ENCODE measurements around the gene MIA3.
A peak's percentile ranks its signal among the peaks of the same experiment; 100 is the strongest.

The MIA3 gene, protein sequence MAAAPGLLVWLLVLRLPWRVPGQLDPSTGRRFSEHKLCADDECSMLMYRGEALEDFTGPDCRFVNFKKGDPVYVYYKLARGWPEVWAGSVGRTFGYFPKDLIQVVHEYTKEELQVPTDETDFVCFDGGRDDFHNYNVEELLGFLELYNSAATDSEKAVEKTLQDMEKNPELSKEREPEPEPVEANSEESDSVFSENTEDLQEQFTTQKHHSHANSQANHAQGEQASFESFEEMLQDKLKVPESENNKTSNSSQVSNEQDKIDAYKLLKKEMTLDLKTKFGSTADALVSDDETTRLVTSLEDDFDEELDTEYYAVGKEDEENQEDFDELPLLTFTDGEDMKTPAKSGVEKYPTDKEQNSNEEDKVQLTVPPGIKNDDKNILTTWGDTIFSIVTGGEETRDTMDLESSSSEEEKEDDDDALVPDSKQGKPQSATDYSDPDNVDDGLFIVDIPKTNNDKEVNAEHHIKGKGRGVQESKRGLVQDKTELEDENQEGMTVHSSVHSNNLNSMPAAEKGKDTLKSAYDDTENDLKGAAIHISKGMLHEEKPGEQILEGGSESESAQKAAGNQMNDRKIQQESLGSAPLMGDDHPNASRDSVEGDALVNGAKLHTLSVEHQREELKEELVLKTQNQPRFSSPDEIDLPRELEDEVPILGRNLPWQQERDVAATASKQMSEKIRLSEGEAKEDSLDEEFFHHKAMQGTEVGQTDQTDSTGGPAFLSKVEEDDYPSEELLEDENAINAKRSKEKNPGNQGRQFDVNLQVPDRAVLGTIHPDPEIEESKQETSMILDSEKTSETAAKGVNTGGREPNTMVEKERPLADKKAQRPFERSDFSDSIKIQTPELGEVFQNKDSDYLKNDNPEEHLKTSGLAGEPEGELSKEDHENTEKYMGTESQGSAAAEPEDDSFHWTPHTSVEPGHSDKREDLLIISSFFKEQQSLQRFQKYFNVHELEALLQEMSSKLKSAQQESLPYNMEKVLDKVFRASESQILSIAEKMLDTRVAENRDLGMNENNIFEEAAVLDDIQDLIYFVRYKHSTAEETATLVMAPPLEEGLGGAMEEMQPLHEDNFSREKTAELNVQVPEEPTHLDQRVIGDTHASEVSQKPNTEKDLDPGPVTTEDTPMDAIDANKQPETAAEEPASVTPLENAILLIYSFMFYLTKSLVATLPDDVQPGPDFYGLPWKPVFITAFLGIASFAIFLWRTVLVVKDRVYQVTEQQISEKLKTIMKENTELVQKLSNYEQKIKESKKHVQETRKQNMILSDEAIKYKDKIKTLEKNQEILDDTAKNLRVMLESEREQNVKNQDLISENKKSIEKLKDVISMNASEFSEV (N-terminal part only)

DNA sequence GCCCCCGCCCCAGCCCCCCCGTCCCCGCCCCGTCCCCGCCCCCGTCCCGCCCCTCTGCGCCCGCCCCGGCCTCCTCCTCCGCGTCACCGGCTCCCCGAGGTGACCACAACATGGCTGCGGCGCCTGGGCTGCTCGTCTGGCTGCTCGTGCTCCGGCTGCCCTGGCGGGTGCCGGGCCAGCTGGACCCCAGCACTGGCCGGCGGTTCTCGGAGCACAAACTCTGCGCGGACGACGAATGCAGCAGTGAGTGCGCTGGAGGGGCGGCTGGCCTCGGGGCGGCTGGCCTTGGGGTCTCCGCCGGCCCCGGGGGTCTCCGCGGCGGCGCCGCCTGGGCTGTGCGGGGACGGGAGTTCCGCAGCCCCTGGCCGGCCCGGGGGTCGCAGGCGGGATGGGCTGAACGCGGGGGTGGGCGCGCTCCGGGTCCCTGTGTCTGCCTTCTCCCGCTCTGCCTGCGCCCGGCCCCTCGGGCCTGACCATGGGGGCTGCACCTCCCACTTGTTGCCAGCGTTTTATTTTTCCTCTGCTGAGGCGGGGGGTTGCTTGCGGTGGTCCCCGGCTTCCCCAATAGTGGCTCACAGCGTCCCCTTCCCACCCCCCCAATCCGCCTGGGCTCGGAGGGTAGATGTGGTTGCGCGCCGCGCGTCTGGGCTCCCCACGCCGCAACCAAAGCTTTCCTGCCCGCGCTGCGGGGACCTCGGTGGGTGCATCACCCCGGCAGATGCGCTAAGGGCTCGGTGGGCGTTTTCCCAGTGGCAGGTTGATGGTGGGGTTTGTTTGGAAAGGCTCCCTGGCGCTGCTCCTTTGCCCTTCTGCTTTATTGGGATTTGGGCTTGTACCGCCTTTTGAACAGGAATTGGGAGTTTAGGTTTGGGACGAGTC, at the start of gene MIA3:
Gene MIA3 (plus strand): TSS at position 97 of the 879 bp plus-strand sequence. CDS start 14 bp downstream, at position 111.
- Histone ChIP-seq H3K4me1 (ENCODE audit: control insufficient read depth, low read depth, low read length) (no peaks in the 10 kb centered on the region), H3K4me3 (ENCODE audit: low read length) (peak within 1 kb of the TSS; percentile 76), H3K27me3 (ENCODE audit: control insufficient read depth, insufficient read depth, low read length) (peaks cover 18% of the 10 kb centered on the region), H3K27ac (ENCODE audit: low read length) (no peak within 1 kb of the TSS), H3K9me3 (ENCODE audit: control insufficient read depth, low read depth, low read length) (no peaks in the 10 kb centered on the region), H3K9ac (ENCODE audit: low read length) (peak within 1 kb of the TSS; percentile 69), H3K36me3 (ENCODE audit: control insufficient read depth, low read depth, low read length) (peaks cover 6% of the 10 kb centered on the region)

DNA sequence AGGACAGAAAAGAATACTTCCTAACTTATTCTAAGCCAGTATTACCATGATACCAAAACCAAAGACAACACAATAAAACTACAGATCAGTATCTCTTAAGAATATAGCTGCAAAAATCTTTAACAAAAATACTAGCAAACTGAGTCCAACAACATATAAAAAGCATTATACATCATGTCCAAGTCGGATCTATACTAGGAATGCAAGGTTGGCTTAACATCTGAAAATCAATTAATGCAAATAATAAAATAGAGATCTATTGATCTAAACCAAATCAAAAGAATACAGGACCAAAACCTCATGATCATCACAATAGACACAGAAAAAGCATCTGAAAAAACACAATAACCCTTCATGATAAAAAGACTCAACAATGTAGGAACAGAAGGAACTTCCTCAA, 47.1 kb upstream of the MIA3 start:
- Histone ChIP-seq H3K4me3 (ENCODE audit: low read length) (no peak overlapping the region), H3K36me3 (ENCODE audit: control insufficient read depth, low read depth, low read length) (peaks cover 48% of the 10 kb centered on the region), H3K27ac (ENCODE audit: low read length) (no peak overlapping the region)

DNA sequence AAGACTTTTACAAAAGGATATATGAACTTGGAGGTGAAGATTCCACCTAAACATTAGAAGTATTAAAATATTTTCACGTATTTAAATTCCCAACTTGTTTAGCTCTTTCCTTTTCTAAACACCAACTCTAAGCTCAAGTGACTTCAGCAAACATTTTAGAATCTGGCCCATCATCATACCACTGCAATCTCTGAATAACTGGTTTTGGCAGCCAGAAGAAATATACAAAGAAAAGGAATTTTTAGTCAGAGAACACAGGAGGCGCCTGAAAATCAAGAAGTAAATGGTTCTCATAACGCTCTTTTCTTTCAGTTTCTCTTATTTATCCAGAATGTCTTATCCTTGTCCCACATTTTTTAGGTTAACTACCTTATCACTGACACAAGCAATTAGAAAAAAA, 38.6 kb upstream of the MIA3 start:
- Histone ChIP-seq H3K27ac (ENCODE audit: low read length) (no peak overlapping the region), H3K4me1 (ENCODE audit: control insufficient read depth, low read depth, low read length) (no peaks in the 10 kb centered on the region), H3K9me3 (ENCODE audit: control insufficient read depth, low read depth, low read length) (no peaks in the 10 kb centered on the region), H3K27me3 (ENCODE audit: control insufficient read depth, insufficient read depth, low read length) (no peaks in the 10 kb centered on the region), H3K4me3 (ENCODE audit: low read length) (no peak overlapping the region), H3K9ac (ENCODE audit: low read length) (no peak overlapping the region), H3K36me3 (ENCODE audit: control insufficient read depth, low read depth, low read length) (peaks cover 42% of the 10 kb centered on the region)

More for the DNA sequence above, 47.1 kb upstream of the MIA3 start:
- H3K9me3 ChIP-seq (ENCODE audit: control insufficient read depth, low read depth, low read length): no peaks in the 10 kb centered on the region
- no peak overlapping the region for H3K9ac ChIP-seq (ENCODE audit: low read length)
- H3K27me3 ChIP-seq (ENCODE audit: control insufficient read depth, insufficient read depth, low read length): no peaks in the 10 kb centered on the region
- no peaks in the 10 kb centered on the region for H3K4me1 ChIP-seq (ENCODE audit: control insufficient read depth, low read depth, low read length)

DNA sequence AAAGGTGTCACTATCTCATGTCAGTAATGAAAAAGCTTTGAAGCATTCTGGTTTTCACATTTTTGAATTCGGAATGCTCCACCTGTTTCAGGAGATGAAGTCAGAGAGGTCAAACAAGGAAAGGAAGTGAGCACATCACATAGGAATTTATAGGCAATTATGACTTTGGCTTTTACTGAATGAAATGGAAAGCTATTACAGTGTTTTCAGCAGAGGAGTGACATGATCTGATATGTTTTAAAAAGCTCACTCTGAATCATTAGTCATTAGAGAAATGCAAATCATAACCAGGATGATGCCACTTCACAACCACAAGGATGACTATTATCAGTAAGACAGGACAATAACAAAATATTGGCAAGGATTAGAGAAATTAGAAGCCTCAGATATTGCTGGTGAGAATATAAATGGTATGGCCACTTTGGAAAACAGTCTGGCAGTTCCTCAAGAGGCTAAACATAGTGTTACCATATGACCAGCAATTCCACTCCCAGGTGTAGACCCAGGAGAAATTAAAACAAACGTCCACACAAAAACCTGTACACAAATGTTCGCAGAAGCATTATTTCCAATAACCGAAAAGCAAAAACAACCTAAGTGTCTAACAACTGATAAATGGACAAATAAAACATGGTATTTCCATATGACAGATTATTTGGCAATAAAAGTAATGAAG, 35.7 kb upstream of the MIA3 start:
- no peak overlapping the region for H3K9ac ChIP-seq (ENCODE audit: low read length)
- no peaks in the 10 kb centered on the region for H3K9me3 ChIP-seq (ENCODE audit: control insufficient read depth, low read depth, low read length)
- no peak overlapping the region for H3K4me3 ChIP-seq (ENCODE audit: low read length)
- peaks cover 34% of the 10 kb centered on the region for H3K36me3 ChIP-seq (ENCODE audit: control insufficient read depth, low read depth, low read length)
- H3K27ac ChIP-seq (ENCODE audit: low read length): no peak overlapping the region
- H3K27me3 ChIP-seq (ENCODE audit: control insufficient read depth, insufficient read depth, low read length): no peaks in the 10 kb centered on the region
- no peaks in the 10 kb centered on the region for H3K4me1 ChIP-seq (ENCODE audit: control insufficient read depth, low read depth, low read length)

DNA sequence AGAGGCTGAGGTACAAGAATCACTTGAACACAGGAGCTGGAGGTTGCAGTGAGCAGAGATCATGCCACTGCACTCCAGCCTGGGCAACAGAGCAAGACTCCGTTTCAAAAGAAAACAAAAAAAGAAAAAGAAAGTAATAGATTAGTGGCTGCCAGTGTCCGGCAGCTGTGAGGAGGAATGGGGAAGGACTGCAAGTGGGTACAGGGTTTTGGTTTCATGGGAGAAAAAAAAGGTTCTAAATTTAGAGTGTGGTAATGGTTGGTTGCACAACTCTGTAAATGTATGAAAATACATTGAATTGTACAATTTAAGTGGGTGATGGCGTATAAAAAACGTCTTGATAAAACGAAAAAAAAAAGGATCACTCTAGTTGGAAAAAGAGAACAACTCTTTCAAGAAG, 34.8 kb upstream of the MIA3 start:
- Histone ChIP-seq H3K36me3 (ENCODE audit: control insufficient read depth, low read depth, low read length) (peaks cover 36% of the 10 kb centered on the region), H3K27me3 (ENCODE audit: control insufficient read depth, insufficient read depth, low read length) (no peaks in the 10 kb centered on the region), H3K9me3 (ENCODE audit: control insufficient read depth, low read depth, low read length) (no peaks in the 10 kb centered on the region), H3K9ac (ENCODE audit: low read length) (no peak overlapping the region), H3K4me1 (ENCODE audit: control insufficient read depth, low read depth, low read length) (no peaks in the 10 kb centered on the region), H3K27ac (ENCODE audit: low read length) (no peak overlapping the region), H3K4me3 (ENCODE audit: low read length) (no peak overlapping the region)

DNA sequence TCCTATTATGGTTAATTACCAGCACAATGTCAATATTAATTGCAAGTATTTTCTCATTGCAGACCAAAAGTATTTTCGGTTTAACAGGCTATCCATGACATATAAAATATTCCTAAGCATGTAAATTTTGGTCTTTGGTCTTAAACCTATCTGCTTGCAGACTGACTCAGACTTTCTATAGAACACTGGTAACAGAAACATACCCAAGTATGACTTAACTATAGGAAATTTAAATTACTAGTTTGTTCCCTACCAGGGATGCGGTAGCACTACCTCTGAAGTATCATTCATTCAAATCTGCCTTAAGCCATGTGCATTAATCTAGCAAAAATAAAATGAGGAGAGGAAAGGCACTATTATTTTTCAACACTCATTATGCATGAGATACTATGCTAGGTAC, 31.1 kb upstream of the MIA3 start:
- Histone ChIP-seq H3K27me3 (ENCODE audit: control insufficient read depth, insufficient read depth, low read length) (peaks cover 5% of the 10 kb centered on the region), H3K27ac (ENCODE audit: low read length) (no peak overlapping the region), H3K9me3 (ENCODE audit: control insufficient read depth, low read depth, low read length) (no peaks in the 10 kb centered on the region), H3K4me3 (ENCODE audit: low read length) (no peak overlapping the region), H3K36me3 (ENCODE audit: control insufficient read depth, low read depth, low read length) (peaks cover 36% of the 10 kb centered on the region), H3K9ac (ENCODE audit: low read length) (no peak overlapping the region), H3K4me1 (ENCODE audit: control insufficient read depth, low read depth, low read length) (peaks cover 3% of the 10 kb centered on the region)

DNA sequence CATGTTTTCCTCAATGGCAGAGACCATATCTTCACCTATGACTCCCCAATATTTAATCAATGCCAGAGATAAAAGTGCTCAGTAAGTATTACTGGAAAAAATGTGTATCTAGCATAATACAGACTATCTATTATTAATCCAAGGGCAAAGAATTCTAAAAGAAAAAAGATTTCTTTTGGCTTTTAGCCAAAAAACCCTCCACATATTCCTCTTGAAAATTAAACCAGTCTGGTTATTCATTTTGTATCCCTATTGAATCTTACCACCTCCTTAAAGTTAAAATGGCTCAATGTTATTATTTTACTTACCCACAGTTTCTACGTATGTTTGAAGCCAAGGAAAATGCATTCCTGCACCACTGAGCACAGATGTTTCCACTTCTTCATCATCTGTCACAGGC, 29.8 kb upstream of the MIA3 start:
- Histone ChIP-seq H3K36me3 (ENCODE audit: control insufficient read depth, low read depth, low read length) (peaks cover 23% of the 10 kb centered on the region), H3K4me3 (ENCODE audit: low read length) (peak overlapping the region; percentile 91), H3K27ac (ENCODE audit: low read length) (no peak overlapping the region), H3K4me1 (ENCODE audit: control insufficient read depth, low read depth, low read length) (peaks cover 3% of the 10 kb centered on the region), H3K9me3 (ENCODE audit: control insufficient read depth, low read depth, low read length) (no peaks in the 10 kb centered on the region), H3K9ac (ENCODE audit: low read length) (no peak overlapping the region), H3K27me3 (ENCODE audit: control insufficient read depth, insufficient read depth, low read length) (peaks cover 5% of the 10 kb centered on the region)

DNA sequence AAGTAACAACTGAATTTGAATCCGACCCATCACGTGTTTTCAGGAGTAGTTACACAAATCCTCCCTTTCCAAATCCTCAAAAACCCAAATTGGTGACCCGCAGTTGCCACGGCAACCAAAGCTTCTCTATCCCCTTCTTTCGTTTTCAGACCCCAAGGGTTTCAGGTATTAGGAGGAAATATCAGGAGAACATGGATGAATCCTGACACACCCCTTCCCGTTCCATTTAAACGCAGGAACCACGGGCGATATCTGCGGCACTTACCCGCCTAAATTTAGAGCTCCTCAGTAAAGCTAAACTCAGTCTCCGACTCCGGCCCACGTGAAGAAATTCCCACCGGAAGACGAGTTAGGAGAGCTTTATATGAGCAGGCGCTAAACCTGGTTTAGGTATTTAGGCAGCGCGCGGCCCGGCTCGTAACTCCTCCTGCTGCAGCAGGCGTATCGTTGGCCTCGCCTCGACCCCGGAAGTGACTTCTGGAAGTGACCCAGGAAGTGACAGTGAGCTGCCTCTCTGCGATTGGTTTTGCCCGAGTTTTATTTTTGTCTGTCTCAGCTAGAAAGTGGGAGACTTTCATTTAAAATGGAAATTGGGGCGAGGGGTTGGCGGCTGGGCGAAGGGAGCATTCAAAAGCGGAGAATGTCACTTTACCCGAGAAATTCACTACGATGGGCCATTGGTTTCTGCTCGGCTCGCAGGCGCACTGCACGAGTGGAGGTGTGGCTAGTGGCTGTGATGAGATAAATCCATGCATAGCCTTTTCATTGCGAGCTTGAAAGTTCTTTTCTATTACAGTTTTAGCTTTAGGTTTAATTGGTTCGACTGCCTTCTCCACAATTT, 28.2 kb upstream of the MIA3 start, which contains the start of gene TAF1A:
Gene TAF1A (minus strand): TSS at position 472 of the 841 bp plus-strand sequence.
- peaks cover 5% of the 10 kb centered on the region for H3K27me3 ChIP-seq (ENCODE audit: control insufficient read depth, insufficient read depth, low read length)
- peaks cover 3% of the 10 kb centered on the region for H3K4me1 ChIP-seq (ENCODE audit: control insufficient read depth, low read depth, low read length)

DNA sequence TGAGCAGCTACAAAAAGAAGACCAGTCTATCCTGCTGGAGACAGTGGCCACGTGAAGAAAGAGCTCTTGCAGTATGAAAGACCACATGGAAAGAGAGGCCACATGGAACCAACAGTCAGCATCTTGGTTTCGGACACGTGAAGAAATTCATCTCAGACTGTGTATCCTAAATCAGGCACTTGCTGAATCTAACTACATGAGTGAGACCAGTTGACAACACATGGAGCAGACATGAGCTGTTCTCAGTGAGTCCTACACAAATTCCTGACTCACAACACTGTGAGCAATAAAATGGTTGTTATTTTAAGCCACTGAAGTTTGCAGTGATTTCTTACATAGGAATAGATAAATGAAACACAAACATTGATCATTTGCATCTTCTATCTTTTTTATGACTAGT, 25.7 kb upstream of the MIA3 start:
- Histone ChIP-seq H3K27me3 (ENCODE audit: control insufficient read depth, insufficient read depth, low read length) (peaks cover 5% of the 10 kb centered on the region), H3K4me3 (ENCODE audit: low read length) (no peak overlapping the region), H3K27ac (ENCODE audit: low read length) (no peak overlapping the region), H3K9me3 (ENCODE audit: control insufficient read depth, low read depth, low read length) (no peaks in the 10 kb centered on the region), H3K9ac (ENCODE audit: low read length) (no peak overlapping the region), H3K36me3 (ENCODE audit: control insufficient read depth, low read depth, low read length) (peaks cover 5% of the 10 kb centered on the region), H3K4me1 (ENCODE audit: control insufficient read depth, low read depth, low read length) (peaks cover 3% of the 10 kb centered on the region)

More for the DNA sequence above, 28.2 kb upstream of the MIA3 start, which contains the start of gene TAF1A:
- Histone ChIP-seq H3K9me3 (ENCODE audit: control insufficient read depth, low read depth, low read length) (no peaks in the 10 kb centered on the region), H3K4me3 (ENCODE audit: low read length) (peak within 1 kb of the TSS; percentile 91), H3K36me3 (ENCODE audit: control insufficient read depth, low read depth, low read length) (peaks cover 15% of the 10 kb centered on the region), H3K27ac (ENCODE audit: low read length) (peak within 1 kb of the TSS; percentile 83), H3K9ac (ENCODE audit: low read length) (peak within 1 kb of the TSS; percentile 85)

Data from iPS-18a (cell line).